ENCODE results near the gene KATNBL1. TPM values are rescaled to one million over a fixed set of nuclear protein-coding genes. Genes with fewer than 3 reads are reported as not detected.

The KATNBL1 gene
- total and polyA plus RNA-seq, 8 donors = 19.4 to 105 (median 54.8) TPM

- H3K27me3 ChIP-seq = no peaks in the 10 kb centered on the region
- no peaks in the 10 kb centered on the region for H3K4me1 ChIP-seq
- no peak overlapping the region for H3K4me3 ChIP-seq
- DNase-seq = no peak
- H3K36me3 ChIP-seq = peaks cover 17 to 94% (median 94%) of the 10 kb centered on the region in 4 donors
- H3K27ac ChIP-seq = no peak overlapping the region
- TF ChIP-seq POLR2AphosphoS5 (IDR thresholded peaks at IDR 0.05) (no peak), CTCF (IDR thresholded peaks at IDR 0.05) (no peak), POLR2A (IDR thresholded peaks at IDR 0.05) (no peak), EP300 (IDR thresholded peaks at IDR 0.05) (no peak)
- no peaks in the 10 kb centered on the region for H3K9me3 ChIP-seq
- intact Hi-C loops (cut with DNase I; ENCODE audit: low total_unique reads) = no loop called here
These were observed 42.6 kb upstream of the KATNBL1 start for GRCh38 chr15:34252545-34252944.

GRCh38 chr15:34248190-34248589 is 38.3 kb upstream of the KATNBL1 start:
- intact Hi-C loops (cut with DNase I; ENCODE audit: low total_unique reads) = loop anchor here (10.0 kb wide), 2 partner anchors 117 to 337 kb away; partner anchors contain the start of genes GOLGA8B and LPCAT4
- WGBS, 5 donors = 94 to 100% (median 100%) methylated on average over 1 of the region's 1 CpG
- H3K4me3 ChIP-seq = no peak overlapping the region

GRCh38 chr15:34246276-34246976 is 36.5 kb upstream of the KATNBL1 start:
- Histone ChIP-seq H3K4me3 (no peak overlapping the region), H3K36me3 (peaks cover 2 to 86% (median 81%) of the 10 kb centered on the region in 4 donors), H3K4me1 (no peaks in the 10 kb centered on the region), H3K27me3 (no peaks in the 10 kb centered on the region), H3K9me3 (no peaks in the 10 kb centered on the region), H3K27ac (no peak overlapping the region)
- no peak for DNase-seq
- intact Hi-C loops (cut with DNase I; ENCODE audit: low total_unique reads) = loop anchor here (10.0 kb wide), 2 partner anchors 118 to 338 kb away; partner anchors contain the start of genes GOLGA8B and LPCAT4
- 80 to 84% (median 83%) methylated on average over 9 of the region's 9 CpGs for WGBS, 5 donors
- TF ChIP-seq EP300 (IDR thresholded peaks at IDR 0.05) (no peak), POLR2A (IDR thresholded peaks at IDR 0.05) (no peak), CTCF (IDR thresholded peaks at IDR 0.05) (no peak), POLR2AphosphoS5 (IDR thresholded peaks at IDR 0.05) (no peak)

More at GRCh38 chr15:34248190-34248589, 38.3 kb upstream of the KATNBL1 start:
- no peaks in the 10 kb centered on the region for H3K9me3 ChIP-seq
- no peaks in the 10 kb centered on the region for H3K27me3 ChIP-seq
- H3K27ac ChIP-seq = no peak overlapping the region
- H3K4me1 ChIP-seq = no peaks in the 10 kb centered on the region
- DNase-seq = no peak
- TF ChIP-seq POLR2AphosphoS5 (IDR thresholded peaks at IDR 0.05) (no peak), CTCF (IDR thresholded peaks at IDR 0.05) (no peak), POLR2A (IDR thresholded peaks at IDR 0.05) (no peak), EP300 (IDR thresholded peaks at IDR 0.05) (no peak)
- H3K36me3 ChIP-seq = peaks cover 10 to 89% (median 87%) of the 10 kb centered on the region in 4 donors

GRCh38 chr15:34243226-34243625 is 33.3 kb upstream of the KATNBL1 start:
- H3K4me3 ChIP-seq = no peak overlapping the region
- no peak overlapping the region for H3K27ac ChIP-seq
- intact Hi-C loops (cut with DNase I; ENCODE audit: low total_unique reads) = loop anchor here (10.0 kb wide), 2 partner anchors 122 to 342 kb away; partner anchors contain the start of genes GOLGA8B and LPCAT4
- DNase-seq = no peak
- TF ChIP-seq CTCF (IDR thresholded peaks at IDR 0.05) = no peak
- TF ChIP-seq EP300 (IDR thresholded peaks at IDR 0.05) = no peak
- TF ChIP-seq POLR2AphosphoS5 (IDR thresholded peaks at IDR 0.05) = no peak
- TF ChIP-seq POLR2A (IDR thresholded peaks at IDR 0.05) = no peak
- no peaks in the 10 kb centered on the region for H3K4me1 ChIP-seq
- no peaks in the 10 kb centered on the region for H3K27me3 ChIP-seq
- H3K36me3 ChIP-seq = peaks cover 10 to 82% (median 79%) of the 10 kb centered on the region in 4 donors
- H3K9me3 ChIP-seq = no peaks in the 10 kb centered on the region
- 68 to 82% (median 72%) methylated on average over 3 of the region's 3 CpGs for WGBS, 5 donors

Measured in stomach (tissue), 9 donors.